HuH-7 (cell line): ENCODE data around the gene DHRS7B.

ENCODE experiments used
- DNase-seq: peaks from one replicate; pipeline ENCODE4 v3.0.0; 2011; ENCODE audit warnings: low spot score

DHRS7B gene

DNA sequence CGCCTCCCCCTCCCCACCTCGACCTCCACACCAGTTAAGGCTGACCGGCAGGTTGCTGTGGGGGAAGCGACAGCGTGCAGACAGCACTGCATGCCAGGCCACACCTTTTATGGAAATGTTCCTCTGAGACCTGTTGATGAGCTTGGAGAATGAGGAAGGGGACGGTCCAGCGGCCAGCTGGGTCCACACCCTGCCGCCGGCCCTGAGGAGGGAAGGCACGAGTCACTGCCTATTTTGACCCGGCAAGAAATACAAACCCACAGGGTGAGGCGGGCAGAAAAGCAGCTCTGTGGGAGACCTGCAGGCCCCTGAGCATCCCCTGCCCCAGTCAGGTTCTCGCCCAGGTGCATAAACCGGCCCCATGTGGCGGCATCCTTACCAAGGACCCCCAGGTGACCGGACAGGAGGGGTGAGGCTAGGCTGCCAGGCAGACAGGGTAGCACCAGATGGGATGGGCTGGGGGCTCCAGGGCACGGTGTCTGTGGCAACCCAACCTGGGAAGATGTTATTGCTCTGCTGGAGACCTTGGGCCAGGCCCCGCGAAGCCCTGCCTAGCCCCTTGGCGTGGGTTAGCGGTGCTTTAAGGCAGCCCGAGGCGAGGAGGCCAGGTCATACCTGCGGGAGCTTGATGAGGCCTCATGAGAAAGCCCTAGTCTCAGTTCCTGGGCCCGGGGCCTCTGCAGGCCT, 113.7 kb downstream of the DHRS7B start:
- DNase-seq = no peak
